GM23248 (cell line): Measurements from ENCODE around the gene TGFBI.

Experiments
- EZH2 ChIP-seq: fragments of 200-600 bp; sonication (generic); IDR thresholded peaks from 2 replicates; pipeline ENCODE4 v1.6.1; 2018; ENCODE audit warnings: antibody characterized with exemption, mild to moderate bottlenecking; ENCODE audit not compliant: insufficient read depth, poor library complexity, severe bottlenecking
- EZH2phosphoT487 ChIP-seq: fragments of 200-600 bp; sonication (generic); IDR thresholded peaks from 2 replicates; pipeline ENCODE4 v1.6.1; 2018; ENCODE audit warnings: antibody characterized with exemption, moderate library complexity, mild to moderate bottlenecking, low read depth; ENCODE audit not compliant: insufficient read depth

- TF ChIP-seq EZH2phosphoT487 (no peak), EZH2 (no peak)
Measured at GRCh38 chr5:135989686-135990085, 39.1 kb upstream of the TGFBI start.
